Measurements from ENCODE around the gene EDC4.

DNA sequence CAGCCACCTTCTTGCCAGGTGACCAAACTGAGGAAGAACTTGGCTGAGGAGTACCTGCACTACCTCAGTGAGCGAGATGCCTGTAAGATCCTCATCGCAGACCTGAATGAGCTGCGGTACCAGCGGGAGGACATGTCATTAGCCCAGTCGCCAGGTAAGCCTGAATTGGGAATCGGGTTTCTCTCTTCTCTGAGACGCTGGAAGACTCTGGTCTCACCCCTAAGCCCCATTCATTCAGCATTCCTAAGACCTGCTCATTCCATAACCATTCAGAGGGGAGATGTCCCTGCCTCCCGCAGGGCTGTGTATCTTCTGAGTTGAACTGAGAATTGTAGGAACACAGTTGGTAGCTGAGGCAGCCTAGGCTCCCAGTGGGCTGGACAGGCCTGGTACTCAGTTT is 47.7 kb upstream of the EDC4 start:
- TF ChIP-seq POLR2A (IDR thresholded peaks at IDR 0.05), result no peak
- TF ChIP-seq, protein P1, sequence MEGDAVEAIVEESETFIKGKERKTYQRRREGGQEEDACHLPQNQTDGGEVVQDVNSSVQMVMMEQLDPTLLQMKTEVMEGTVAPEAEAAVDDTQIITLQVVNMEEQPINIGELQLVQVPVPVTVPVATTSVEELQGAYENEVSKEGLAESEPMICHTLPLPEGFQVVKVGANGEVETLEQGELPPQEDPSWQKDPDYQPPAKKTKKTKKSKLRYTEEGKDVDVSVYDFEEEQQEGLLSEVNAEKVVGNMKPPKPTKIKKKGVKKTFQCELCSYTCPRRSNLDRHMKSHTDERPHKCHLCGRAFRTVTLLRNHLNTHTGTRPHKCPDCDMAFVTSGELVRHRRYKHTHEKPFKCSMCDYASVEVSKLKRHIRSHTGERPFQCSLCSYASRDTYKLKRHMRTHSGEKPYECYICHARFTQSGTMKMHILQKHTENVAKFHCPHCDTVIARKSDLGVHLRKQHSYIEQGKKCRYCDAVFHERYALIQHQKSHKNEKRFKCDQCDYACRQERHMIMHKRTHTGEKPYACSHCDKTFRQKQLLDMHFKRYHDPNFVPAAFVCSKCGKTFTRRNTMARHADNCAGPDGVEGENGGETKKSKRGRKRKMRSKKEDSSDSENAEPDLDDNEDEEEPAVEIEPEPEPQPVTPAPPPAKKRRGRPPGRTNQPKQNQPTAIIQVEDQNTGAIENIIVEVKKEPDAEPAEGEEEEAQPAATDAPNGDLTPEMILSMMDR (IDR thresholded peaks at IDR 0.05), result no peak

All from stomach (tissue), 4 donors.